SK-N-SH (cell line): ENCODE results near the gene EIF3D. TPM values are rescaled to one million over a fixed set of nuclear protein-coding genes. Genes with fewer than 3 reads are reported as not detected.

Source experiments
- CTCF ChIA-PET: fragments of 300-600, 350-600 bp; formaldehyde crosslinking; extraction: SDS; loops from one replicate; lab custom pipeline; 2021; lab: Yijun Ruan, JAX
- POLR2A ChIA-PET: fragments of 350-600 bp; sonication (Branson Sonifier 250); formaldehyde crosslinking; extraction: SDS; loops from one replicate; lab custom pipeline; 2020; ENCODE audit warnings: antibody characterized with exemption, inconsistent platforms; lab: Yijun Ruan, JAX
- DNase-seq: peaks from one replicate; pipeline ENCODE4 v3.0.0; 2012
- H2AFZ ChIP-seq: fragments of 200-600 bp; sonication (generic); 2 replicates; pipeline ENCODE4 v1.8.1; 2016; ENCODE audit warnings: antibody characterized with exemption, mild to moderate bottlenecking, low read depth
- H3F3A ChIP-seq: fragments of 200-600 bp; sonication (generic); replicated peaks from 2 replicates; pipeline ENCODE3; 2016; ENCODE audit warnings: antibody characterized with exemption, mild to moderate bottlenecking; ENCODE audit not compliant: insufficient read depth
- H3K27ac ChIP-seq, 2 experiments: fragments of 200-500 bp in 1 of 2; fragments of 200-600 bp in 1 of 2; sonication (Bioruptor generic) in 1 of 2; sonication (generic), shearing (Covaris generic) in 1 of 2; 2 replicates each; pipeline versions ENCODE4 v1.5.1 to v1.6.1; 2014 to 2016; ENCODE audit warnings: low read depth in 2 of 2, inconsistent platforms in 1 of 2, low read length in 1 of 2, mild to moderate bottlenecking in 1 of 2, mixed read lengths in 1 of 2
- H3K27me3 ChIP-seq: fragments of 200-600 bp; sonication (generic), shearing (Covaris generic); 2 replicates; pipeline ENCODE4 v1.6.1; 2016; ENCODE audit warnings: mixed run types; ENCODE audit not compliant: insufficient read depth
- H3K36me3 ChIP-seq, 2 experiments: fragments of 200-500 bp in 1 of 2; fragments of 200-600 bp in 1 of 2; sonication (Bioruptor generic) in 1 of 2; sonication (generic) in 1 of 2; replicated peaks in 1 of 2; 2 replicates each; pipeline versions ENCODE3 to v1.5.1; 2014 to 2016; ENCODE audit warnings: low read length in 1 of 2, mild to moderate bottlenecking in 1 of 2; ENCODE audit not compliant: insufficient read depth in 2 of 2, control insufficient read depth in 1 of 2
- H3K4me1 ChIP-seq, 2 experiments: fragments of 200-500 bp in 1 of 2; fragments of 200-600 bp in 1 of 2; sonication (Bioruptor generic) in 1 of 2; sonication (generic), shearing (Covaris generic) in 1 of 2; 2 replicates each; pipeline versions ENCODE4 v1.5.1 to v1.6.1; 2014 to 2016; ENCODE audit warnings: low read depth in 1 of 2, low read length in 1 of 2, mixed run types in 1 of 2; ENCODE audit not compliant: insufficient read depth in 2 of 2, control insufficient read depth in 1 of 2
- H3K4me2 ChIP-seq: fragments of 200-600 bp; sonication (generic), shearing (Covaris generic); 2 replicates; pipeline ENCODE4 v1.6.1; 2017; ENCODE audit warnings: mixed run types
- H3K4me3 ChIP-seq, 2 experiments: fragments of 200-500 bp in 1 of 2; fragments of 200-600 bp in 1 of 2; sonication (Bioruptor generic) in 1 of 2; sonication (generic), shearing (Covaris generic) in 1 of 2; 2 replicates each; pipeline versions ENCODE4 v1.5.1 to v1.8.1; 2014 to 2016; ENCODE audit warnings: low read depth in 2 of 2, inconsistent platforms in 1 of 2, low read length in 1 of 2, mild to moderate bottlenecking in 1 of 2, mixed read lengths in 1 of 2, moderate library complexity in 1 of 2
- H3K79me2 ChIP-seq: fragments of 200-600 bp; sonication (generic); 2 replicates; pipeline ENCODE4 v1.8.1; 2017; ENCODE audit warnings: mild to moderate bottlenecking; ENCODE audit not compliant: insufficient read depth
- H3K9ac ChIP-seq: fragments of 200-600 bp; sonication (generic); 2 replicates; pipeline ENCODE4 v1.6.1; 2017; ENCODE audit warnings: mixed run types
- H3K9me2 ChIP-seq: fragments of 200-600 bp; sonication (generic); 2 replicates; pipeline ENCODE4 v1.6.1; 2017; ENCODE audit warnings: mixed run types
- H3K9me3 ChIP-seq: fragments of 200-600 bp; sonication (generic); 2 replicates; pipeline ENCODE4 v1.6.1; 2017; ENCODE audit warnings: mixed run types, mild to moderate bottlenecking, moderate library complexity
- H4K20me1 ChIP-seq: fragments of 200-600 bp; sonication (generic); 2 replicates; pipeline ENCODE4 v1.6.1; 2017; ENCODE audit warnings: mild to moderate bottlenecking, mixed run types; ENCODE audit not compliant: insufficient read depth
- CHD2 ChIP-seq: fragments of 150-350 bp; IDR thresholded peaks from 2 replicates; pipeline ENCODE4 v1.6.1; 2018; ENCODE audit warnings: low read length; ENCODE audit not compliant: partially characterized antibody
- EP300 ChIP-seq, 2 experiments: IDR thresholded peaks; 2 replicates each; pipeline versions ENCODE4 v1.4.0 to v1.6.1; 2012; ENCODE audit warnings: borderline replicate concordance in 1 of 2, low read depth in 1 of 2, low read length in 1 of 2
- FOXJ3 ChIP-seq: sonication (generic); formaldehyde crosslinking; IDR thresholded peaks from 2 replicates; pipeline ENCODE4 v1.5.1; 2020; ENCODE audit warnings: mild to moderate bottlenecking, missing genetic modification reagents
- GATA2 ChIP-seq: sonication (generic); formaldehyde crosslinking; IDR thresholded peaks from 2 replicates; pipeline ENCODE4 v1.5.0; 2020; ENCODE audit warnings: mild to moderate bottlenecking, missing genetic modification reagents
- JUND ChIP-seq: IDR thresholded peaks from 2 replicates; pipeline ENCODE4 v1.4.0; 2012
- MXI1 ChIP-seq: IDR thresholded peaks from 2 replicates; pipeline ENCODE4 v1.6.1; 2012; ENCODE audit warnings: mild to moderate bottlenecking, low read depth, low read length, improper control_type of control experiment
- NFIC ChIP-seq: IDR thresholded peaks from 2 replicates; pipeline ENCODE4 v1.4.0; 2012; ENCODE audit warnings: borderline replicate concordance
- RCOR1 ChIP-seq: fragments of 150-350 bp; IDR thresholded peaks from 2 replicates; pipeline ENCODE4 v1.6.1; 2017; ENCODE audit warnings: antibody characterized with exemption, low read length
- SMC3 ChIP-seq: IDR thresholded peaks from 2 replicates; pipeline ENCODE4 v1.6.1; 2012; ENCODE audit warnings: low read depth, low read length, improper control_type of control experiment
- TAF1 ChIP-seq: IDR thresholded peaks from 2 replicates; pipeline ENCODE4 v1.6.1; 2012; ENCODE audit warnings: low read depth, mild to moderate bottlenecking, low read length, moderate library complexity, borderline replicate concordance
- TCF12 ChIP-seq: IDR thresholded peaks from 2 replicates; pipeline ENCODE4 v1.4.0; 2012
- TEAD4 ChIP-seq: IDR thresholded peaks from 2 replicates; pipeline ENCODE4 v1.4.0; 2012; ENCODE audit warnings: mild to moderate bottlenecking, borderline replicate concordance; ENCODE audit not compliant: insufficient read depth
- WGBS: methylation state at CpG from one replicate; pipeline ENCODE4 v1.1.6; 2017; ENCODE audit warnings: low lambda C conversion rate; 5-methylcytosine and 5-hydroxymethylcytosine counted together
- polyA plus RNA-seq, 3 experiments: library from polyadenylated mRNA; depleted of rRNA; stranded (reverse); fragments of >200 nt; gene quantifications; 2 replicates each; pipeline ENCODE4 v1.2.3, GENCODE V29; 2012
- TF ChIP-seq, protein P1 (sequence below): IDR thresholded peaks from 2 replicates; pipeline ENCODE4; 2012
- TF ChIP-seq, protein P2 (sequence below): IDR thresholded peaks from 2 replicates; pipeline ENCODE4 v1.6.1; 2012; ENCODE audit warnings: mild to moderate bottlenecking, low read depth, low read length, moderate library complexity
- TF ChIP-seq, protein P3 (sequence below): IDR thresholded peaks from 2 replicates; pipeline ENCODE4 v1.4.0; 2012; ENCODE audit warnings: low read depth, borderline replicate concordance

EIF3D gene
- polyA plus RNA-seq, 1 of the 3 experiments (the other 2 are of a cell fraction) = 423 TPM

DNA sequence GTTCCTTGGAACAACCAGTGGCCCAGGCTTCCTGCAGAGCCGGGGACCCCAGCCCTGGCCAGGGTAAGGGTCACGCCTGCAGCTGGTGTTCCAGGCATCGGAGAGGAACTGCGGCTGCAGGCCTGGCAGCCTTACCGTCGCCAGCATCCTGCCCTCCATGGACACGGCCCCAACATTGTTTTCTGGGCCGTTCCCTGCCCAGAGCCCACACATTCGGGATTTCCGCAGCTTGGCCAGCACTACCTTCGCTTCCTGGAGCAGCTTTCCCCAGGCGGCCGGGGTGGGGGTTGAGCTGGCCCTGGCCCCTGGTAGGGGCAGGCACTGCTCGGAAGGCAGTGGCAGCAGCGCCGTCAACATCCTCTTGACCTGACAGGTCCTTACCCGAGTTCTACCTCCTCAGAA is 65.2 kb downstream of the EIF3D start:
- H3K27ac ChIP-seq = no peak overlapping the region
- H3K27me3 ChIP-seq = no peaks in the 10 kb centered on the region
- no peaks in the 10 kb centered on the region for H3K9me3 ChIP-seq
- no peaks in the 10 kb centered on the region for H3K36me3 ChIP-seq
- WGBS = 90% methylated on average over 17 of the region's 17 CpGs
- no peak for DNase-seq
- no peak overlapping the region for H3K4me2 ChIP-seq
- TF ChIP-seq GATA2 (CRISPR knock-in tag) = no peak
- TF ChIP-seq, protein P1, sequence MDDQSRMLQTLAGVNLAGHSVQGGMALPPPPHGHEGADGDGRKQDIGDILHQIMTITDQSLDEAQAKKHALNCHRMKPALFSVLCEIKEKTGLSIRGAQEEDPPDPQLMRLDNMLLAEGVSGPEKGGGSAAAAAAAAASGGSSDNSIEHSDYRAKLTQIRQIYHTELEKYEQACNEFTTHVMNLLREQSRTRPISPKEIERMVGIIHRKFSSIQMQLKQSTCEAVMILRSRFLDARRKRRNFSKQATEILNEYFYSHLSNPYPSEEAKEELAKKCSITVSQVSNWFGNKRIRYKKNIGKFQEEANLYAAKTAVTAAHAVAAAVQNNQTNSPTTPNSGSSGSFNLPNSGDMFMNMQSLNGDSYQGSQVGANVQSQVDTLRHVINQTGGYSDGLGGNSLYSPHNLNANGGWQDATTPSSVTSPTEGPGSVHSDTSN = no peak
- no peak for TF ChIP-seq TAF1
- TF ChIP-seq, protein P2, sequence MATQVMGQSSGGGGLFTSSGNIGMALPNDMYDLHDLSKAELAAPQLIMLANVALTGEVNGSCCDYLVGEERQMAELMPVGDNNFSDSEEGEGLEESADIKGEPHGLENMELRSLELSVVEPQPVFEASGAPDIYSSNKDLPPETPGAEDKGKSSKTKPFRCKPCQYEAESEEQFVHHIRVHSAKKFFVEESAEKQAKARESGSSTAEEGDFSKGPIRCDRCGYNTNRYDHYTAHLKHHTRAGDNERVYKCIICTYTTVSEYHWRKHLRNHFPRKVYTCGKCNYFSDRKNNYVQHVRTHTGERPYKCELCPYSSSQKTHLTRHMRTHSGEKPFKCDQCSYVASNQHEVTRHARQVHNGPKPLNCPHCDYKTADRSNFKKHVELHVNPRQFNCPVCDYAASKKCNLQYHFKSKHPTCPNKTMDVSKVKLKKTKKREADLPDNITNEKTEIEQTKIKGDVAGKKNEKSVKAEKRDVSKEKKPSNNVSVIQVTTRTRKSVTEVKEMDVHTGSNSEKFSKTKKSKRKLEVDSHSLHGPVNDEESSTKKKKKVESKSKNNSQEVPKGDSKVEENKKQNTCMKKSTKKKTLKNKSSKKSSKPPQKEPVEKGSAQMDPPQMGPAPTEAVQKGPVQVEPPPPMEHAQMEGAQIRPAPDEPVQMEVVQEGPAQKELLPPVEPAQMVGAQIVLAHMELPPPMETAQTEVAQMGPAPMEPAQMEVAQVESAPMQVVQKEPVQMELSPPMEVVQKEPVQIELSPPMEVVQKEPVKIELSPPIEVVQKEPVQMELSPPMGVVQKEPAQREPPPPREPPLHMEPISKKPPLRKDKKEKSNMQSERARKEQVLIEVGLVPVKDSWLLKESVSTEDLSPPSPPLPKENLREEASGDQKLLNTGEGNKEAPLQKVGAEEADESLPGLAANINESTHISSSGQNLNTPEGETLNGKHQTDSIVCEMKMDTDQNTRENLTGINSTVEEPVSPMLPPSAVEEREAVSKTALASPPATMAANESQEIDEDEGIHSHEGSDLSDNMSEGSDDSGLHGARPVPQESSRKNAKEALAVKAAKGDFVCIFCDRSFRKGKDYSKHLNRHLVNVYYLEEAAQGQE = no peak
- TF ChIP-seq NFIC = no peak
- no peak for TF ChIP-seq MXI1
- no peak for TF ChIP-seq CHD2
- no peak for TF ChIP-seq TEAD4
- no peak for TF ChIP-seq JUND
- no peak overlapping the region for H3K9ac ChIP-seq
- no peak overlapping the region for H3K4me3 ChIP-seq
- H3K79me2 ChIP-seq = peaks cover 12% of the 10 kb centered on the region
- no peak overlapping the region for H2AFZ ChIP-seq
- ChIA-PET POLR2A (no interaction called here), CTCF (interaction anchor here (1.1 to 16.8 kb wide), 2 partner anchors 166 to 177 kb away, joined by 3 to 329 read pairs; no protein-coding TSS in a partner anchor)
- H3K4me1 ChIP-seq = peaks cover 3 to 55% of the 10 kb centered on the region in 2 experiments; a peak in 3 of 4 replicates
- H3K9me2 ChIP-seq = no peaks in the 10 kb centered on the region
- H3F3A ChIP-seq = peaks cover 41% of the 10 kb centered on the region
- H4K20me1 ChIP-seq = no peaks in the 10 kb centered on the region

DNA sequence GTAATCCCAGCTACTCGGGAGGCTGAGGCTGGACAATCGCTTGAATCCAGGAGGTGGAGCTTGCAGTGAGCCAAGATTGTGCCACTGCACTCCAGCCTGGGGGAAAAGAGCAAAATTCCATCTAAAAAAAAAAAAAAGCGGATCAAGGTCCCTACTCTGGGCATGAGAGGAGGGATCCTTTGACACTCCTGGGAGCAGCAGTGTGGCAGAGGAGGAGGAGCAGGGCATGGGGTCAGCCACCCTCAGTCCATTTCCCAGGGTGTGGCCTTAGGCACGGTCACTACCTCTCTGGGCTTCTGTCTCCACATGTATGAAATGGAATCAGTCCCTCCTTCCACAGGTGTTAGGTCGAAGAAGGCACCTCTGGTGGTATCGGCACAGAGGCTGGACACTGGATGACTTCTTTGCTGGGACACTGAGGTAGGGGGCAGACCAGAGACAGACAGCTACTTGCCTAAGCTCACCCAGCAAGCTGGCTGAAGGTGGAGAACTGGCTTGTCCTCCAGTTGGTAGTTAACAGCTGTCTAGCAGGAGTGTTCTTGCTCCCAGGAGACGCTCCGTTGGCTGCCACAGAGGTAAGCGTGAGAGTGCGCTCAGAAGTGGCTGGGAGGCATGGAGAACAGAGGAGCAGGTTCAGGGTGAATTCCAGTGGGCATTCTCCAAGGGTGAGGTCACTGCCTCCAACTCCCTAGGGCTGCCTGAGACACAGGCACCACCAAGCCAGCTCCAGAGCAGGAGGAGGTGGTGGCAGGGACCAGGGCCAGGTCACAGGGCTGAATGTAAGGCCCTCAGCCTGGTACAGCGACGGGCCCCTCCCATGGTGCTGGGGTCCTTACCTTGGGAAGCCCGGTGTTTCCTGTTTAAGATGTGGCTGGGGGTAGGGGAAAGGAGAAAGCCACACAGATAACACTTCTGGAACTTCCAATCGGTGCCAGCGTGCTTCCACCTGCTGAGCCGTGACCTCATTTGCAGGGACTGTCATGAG is 67.0 kb downstream of the EIF3D start:
- Histone ChIP-seq H3K9ac (peak overlapping the region; percentile 48), H3K36me3 (no peaks in the 10 kb centered on the region), H3K4me1 (peaks cover 0 to 37% of the 10 kb centered on the region in 2 experiments; a peak in 3 of 4 replicates), H4K20me1 (no peaks in the 10 kb centered on the region), H3K9me2 (no peaks in the 10 kb centered on the region), H3K4me3 (no peak overlapping the region), H3K27me3 (no peaks in the 10 kb centered on the region), H3F3A (peaks cover 23% of the 10 kb centered on the region), H3K79me2 (peaks cover 6% of the 10 kb centered on the region; the same call in 1 of the 2 replicates), H3K9me3 (no peaks in the 10 kb centered on the region), H3K27ac (peak overlapping the region in 1 of 2 experiments; percentile 54; a peak in 2 of 4 replicates), H2AFZ (no peak overlapping the region), H3K4me2 (peak overlapping the region; percentile 65)
- no peak for DNase-seq
- WGBS = 83% methylated on average over 7 of the region's 16 CpGs
- CTCF ChIA-PET = interaction anchor here (1.3 to 16.8 kb wide), 4 partner anchors 9 to 176 kb away, joined by 3 to 329 read pairs (median 5); no protein-coding TSS in a partner anchor
- POLR2A ChIA-PET = no interaction called here
- TF ChIP-seq EP300 (IDR thresholded peaks at IDR 0.05; ENCODE audit: borderline replicate concordance in 1 of 2, low read depth in 1 of 2, low read length in 1 of 2) = no peak
- TF ChIP-seq, protein P1 = no peak
- TF ChIP-seq TAF1 = no peak; the same call in 1 of the 2 replicates
- TF ChIP-seq TCF12 = peak; percentile 71; the same call in 1 of the 2 replicates
- TF ChIP-seq, protein P3, sequence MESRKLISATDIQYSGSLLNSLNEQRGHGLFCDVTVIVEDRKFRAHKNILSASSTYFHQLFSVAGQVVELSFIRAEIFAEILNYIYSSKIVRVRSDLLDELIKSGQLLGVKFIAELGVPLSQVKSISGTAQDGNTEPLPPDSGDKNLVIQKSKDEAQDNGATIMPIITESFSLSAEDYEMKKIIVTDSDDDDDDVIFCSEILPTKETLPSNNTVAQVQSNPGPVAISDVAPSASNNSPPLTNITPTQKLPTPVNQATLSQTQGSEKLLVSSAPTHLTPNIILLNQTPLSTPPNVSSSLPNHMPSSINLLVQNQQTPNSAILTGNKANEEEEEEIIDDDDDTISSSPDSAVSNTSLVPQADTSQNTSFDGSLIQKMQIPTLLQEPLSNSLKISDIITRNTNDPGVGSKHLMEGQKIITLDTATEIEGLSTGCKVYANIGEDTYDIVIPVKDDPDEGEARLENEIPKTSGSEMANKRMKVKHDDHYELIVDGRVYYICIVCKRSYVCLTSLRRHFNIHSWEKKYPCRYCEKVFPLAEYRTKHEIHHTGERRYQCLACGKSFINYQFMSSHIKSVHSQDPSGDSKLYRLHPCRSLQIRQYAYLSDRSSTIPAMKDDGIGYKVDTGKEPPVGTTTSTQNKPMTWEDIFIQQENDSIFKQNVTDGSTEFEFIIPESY = no peak
- no peak for TF ChIP-seq SMC3
- no peak for TF ChIP-seq FOXJ3
- TF ChIP-seq RCOR1 = no peak
